ENCODE data around the gene STRN.

DNA sequence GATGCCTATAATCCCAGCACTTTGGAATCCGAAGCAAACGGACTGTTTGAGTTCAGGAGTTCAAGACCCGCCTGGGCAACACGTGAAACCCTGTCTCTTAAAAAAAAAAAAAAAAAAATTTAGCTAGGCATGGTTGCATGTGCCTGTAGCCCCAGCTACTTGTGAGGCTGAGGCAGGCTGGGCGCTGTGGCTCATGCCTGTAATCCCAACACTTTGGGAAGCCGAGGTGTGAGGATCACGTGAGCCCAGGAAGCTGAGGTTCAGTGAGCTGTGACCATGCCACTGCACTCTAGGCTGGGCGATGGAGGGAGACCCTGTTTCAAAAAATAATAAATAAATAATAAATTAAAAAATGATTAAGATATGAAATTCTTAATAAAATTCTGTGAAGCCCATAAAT, 9.0 kb upstream of the STRN start:
- TF ChIP-seq, protein P1, sequence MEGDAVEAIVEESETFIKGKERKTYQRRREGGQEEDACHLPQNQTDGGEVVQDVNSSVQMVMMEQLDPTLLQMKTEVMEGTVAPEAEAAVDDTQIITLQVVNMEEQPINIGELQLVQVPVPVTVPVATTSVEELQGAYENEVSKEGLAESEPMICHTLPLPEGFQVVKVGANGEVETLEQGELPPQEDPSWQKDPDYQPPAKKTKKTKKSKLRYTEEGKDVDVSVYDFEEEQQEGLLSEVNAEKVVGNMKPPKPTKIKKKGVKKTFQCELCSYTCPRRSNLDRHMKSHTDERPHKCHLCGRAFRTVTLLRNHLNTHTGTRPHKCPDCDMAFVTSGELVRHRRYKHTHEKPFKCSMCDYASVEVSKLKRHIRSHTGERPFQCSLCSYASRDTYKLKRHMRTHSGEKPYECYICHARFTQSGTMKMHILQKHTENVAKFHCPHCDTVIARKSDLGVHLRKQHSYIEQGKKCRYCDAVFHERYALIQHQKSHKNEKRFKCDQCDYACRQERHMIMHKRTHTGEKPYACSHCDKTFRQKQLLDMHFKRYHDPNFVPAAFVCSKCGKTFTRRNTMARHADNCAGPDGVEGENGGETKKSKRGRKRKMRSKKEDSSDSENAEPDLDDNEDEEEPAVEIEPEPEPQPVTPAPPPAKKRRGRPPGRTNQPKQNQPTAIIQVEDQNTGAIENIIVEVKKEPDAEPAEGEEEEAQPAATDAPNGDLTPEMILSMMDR (IDR thresholded peaks at IDR 0.05; ENCODE audit: low read depth, low read length) = no peak
- no peak for TF ChIP-seq EZH2phosphoT487 (IDR thresholded peaks at IDR 0.05; ENCODE audit: low read depth)
